NCI-H1930 (cell line): Measurements from ENCODE around the gene CD83.
"Not testable (repeated sequence)": the region's sequence is repeated elsewhere in the genome, so short reads cannot be mapped to it uniquely, and the experiment has no call there.

ENCODE experiments used
- DNase-seq, 2 experiments: peaks; one replicate each; lab custom pipeline; 2025; lab: John Stamatoyannopoulos, UW

Gene CD83

DNA sequence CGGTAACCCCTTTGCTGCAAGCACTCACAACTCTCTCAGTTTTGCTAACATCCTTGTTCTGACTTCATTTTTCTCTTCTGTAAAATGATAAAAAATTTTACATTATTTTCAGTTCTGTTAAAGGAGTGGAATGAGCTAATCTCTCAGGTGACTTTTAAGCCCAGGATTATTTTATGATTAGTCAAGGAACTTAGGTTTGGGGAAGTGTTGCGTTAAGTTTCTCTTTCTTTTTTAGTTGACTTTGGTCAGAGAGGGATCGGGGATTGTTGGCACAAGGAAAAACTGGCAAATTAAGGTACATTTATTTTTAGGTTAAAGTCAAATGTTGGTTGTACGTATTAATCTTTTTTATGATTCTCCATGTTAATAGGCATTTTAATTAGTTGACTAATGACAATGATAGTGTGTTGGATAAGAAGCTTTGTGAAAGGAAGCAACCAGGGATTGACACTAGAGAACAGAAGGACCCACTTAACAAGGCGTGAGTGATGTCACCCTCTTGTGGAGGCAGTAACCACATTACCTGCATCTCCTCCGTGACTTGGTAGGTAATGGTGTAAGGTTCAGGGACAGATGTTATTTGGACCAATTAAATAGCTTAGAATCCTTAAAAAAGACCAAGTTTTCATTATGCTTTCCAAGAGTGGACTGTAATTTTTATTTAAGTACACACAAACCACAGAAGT, 31.6 kb downstream of the CD83 start:
- DNase-seq, result no peak

DNA sequence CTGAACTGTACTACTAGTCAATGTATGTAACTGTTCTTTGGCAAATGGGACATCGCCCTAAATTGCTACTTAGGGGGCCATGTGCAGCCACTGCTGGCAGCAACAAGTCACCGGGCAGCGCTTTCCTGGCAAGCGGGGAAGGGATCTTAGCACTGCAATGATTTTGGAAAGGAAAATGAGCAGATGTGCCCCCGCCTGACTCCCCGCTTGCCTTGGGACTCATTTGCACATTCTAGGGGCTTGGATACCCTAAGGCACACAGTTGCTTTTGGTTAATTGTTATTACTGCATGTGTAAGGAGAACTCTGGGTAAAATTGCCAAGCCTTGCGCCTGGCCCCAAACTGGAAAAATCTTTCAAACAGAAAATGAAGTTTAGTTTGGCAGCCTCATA, 32.2 kb downstream of the CD83 start:
- no peak for DNase-seq

DNA sequence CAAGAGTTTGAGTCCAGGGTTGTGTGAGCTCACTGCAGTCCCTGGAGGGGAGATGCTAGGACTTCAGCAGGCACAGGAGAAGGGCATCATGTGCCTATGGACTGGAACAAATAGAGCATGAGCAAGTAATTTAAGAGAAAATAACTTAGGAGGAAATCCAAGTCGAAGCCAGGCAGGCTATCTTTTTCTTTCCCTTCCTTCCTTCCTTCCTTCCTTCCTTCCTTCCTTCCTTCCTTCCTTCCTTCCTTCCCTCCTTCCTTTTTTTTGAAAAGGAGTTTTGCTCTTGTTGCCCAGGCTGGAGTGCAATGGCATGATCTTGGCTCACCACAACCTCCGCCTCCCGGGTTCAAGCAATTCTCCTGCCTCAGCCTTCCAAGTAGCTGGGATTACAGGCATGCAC, 33.7 kb downstream of the CD83 start:
- DNase-seq, result not testable (repeated sequence)

DNA sequence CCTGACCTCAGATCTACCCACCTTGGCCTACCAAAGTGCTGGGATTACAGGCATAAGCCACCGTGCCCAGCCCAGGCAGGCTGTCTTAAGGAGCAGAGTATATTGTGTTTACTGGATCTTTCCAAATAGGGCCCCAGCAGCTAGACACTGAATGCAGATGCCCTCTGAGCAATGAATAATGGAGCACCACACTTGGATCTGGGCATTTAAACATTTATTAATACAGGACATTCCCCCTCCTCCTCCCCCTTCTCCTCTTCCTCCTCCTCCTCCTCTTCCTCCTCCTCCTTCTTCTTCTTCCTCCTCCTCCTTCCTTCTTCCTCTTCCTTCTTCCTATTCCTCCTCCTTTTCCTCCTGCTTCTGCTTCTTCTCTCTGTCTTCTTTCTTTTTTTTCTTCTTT, 34.2 kb downstream of the CD83 start:
- no peak for DNase-seq

DNA sequence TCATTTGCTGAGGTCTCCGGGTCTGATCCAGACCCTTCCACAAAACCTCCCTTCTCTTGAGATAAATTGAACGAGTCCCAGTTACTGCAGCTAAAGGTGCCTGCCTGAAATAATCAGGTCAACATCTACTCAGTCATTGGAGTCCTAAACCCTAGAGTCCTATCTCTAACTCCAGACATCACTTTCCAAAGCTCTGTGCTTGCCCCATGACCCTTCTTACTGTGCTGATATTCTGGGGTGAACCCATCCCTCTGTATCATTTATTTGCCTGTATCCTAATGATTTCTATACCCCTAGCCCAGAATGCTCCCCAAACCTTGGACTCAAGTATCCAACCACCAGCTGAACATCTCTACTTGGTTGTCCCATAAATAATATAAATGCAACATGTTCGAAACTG, 35.7 kb downstream of the CD83 start:
- no peak for DNase-seq

DNA sequence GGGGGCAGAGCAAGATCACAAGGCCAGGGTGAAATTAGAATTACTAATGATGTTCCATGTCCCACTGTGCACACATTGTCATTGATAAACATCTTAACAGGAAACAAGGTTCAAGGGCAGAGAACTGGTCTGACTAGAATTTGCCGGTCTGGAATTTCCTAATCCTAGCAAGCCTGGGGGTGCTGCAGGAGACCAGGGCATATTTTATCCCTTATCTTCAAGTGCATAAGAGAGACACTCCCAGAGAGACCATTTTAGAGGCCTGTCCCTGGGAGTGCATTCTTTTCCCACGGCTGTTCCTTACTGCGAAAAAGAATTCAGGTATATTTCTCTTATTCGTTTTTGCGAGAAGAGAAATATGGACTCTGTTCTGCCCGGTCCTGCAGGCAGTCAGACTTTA, 41.5 kb downstream of the CD83 start:
- DNase-seq, result no peak

DNA sequence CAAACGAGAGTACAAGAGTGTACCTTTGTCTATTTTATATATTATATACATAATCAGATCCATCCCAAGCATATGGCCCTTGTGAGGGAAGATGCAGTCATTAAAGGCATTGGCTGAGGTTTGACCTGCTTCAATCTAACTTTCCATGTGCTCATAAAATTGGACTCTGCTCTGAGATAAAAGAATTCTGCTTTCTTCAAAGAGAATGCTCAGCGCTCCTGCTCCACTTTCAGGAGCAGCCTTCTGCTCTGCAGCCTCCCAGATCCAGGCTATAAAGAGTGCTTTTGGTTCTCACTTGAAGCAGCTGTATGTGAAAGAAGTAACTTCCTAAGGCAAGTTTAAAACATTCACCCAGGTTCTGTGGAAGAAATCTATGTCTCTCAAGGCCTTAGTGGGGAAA, 45.3 kb downstream of the CD83 start:
- no peak for DNase-seq

DNA sequence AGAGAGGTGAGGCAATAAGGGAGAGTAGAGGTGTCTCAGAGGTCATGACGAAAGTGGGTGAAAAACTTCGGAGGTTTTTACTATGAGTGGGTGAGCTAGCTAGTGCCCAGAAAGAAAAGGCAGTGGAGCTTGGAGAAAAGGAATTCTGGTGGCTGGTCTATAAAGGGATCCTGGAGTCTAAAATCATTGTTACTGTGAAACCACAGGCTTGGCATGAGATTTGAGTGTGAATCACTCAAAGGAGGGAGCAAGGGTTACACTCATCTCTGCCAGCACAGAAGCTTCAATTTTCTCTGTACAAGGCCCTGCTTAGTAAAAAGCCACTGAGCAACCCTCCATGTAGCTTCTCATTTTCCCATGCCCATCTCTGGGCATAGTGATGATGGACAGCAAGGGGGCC, 47.5 kb downstream of the CD83 start:
- DNase-seq, result no peak

DNA sequence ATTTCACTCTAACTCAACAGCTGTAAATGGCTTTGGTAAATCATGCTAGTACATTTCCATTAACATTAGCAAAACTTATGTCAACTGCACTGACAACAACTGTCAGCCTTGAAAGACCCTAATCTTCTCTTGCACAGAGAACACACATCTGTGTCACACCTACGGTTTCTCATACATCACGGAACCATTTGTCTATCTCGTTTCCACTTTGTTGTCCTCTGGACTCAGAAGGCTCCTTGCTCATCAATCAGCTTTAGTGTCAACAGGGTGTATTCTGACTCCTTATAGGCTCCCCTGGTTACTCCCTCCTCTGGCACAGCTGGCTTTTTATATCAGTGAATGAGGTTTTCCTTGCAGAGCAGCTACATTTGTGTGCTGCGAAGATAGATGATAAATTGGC, 49.3 kb downstream of the CD83 start:
- no peak for DNase-seq

DNA sequence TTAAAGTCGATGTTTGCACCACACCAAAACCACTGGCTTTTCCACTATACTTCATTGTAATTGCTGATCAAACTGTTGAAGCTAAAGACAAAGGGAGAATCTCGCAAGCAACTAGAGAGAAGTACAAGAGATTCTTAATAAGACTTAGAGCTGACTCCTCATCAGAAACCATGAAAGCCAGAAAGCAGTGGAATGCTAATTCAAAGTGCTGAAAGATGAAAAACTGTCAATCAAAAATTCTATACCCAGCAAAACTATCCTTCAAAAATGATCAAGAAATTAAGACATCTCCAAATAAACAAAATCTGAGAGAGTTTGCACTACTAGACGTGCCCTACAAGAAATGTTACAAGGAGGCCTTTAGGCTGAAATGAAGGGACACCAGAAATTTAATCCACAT, 52.6 kb downstream of the CD83 start:
- no peak for DNase-seq

DNA sequence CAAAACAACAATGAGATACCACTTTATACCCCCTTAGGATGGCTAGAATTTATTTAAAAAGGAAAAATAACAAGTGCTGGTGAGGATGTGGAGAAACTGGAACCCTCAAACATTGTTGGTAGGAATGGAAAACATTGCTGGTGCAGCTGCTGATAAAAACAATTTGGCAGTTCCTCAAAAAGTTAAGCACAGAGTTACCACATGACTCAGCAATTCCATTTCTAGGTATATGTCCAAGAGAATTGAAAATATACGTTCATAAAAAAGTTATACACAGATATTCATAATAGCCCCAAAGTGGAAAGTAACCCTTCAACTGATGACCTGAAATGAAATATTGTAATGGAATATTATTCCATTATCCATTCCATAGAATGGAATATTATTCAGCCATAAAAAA, 55.0 kb downstream of the CD83 start:
- no peak for DNase-seq

DNA sequence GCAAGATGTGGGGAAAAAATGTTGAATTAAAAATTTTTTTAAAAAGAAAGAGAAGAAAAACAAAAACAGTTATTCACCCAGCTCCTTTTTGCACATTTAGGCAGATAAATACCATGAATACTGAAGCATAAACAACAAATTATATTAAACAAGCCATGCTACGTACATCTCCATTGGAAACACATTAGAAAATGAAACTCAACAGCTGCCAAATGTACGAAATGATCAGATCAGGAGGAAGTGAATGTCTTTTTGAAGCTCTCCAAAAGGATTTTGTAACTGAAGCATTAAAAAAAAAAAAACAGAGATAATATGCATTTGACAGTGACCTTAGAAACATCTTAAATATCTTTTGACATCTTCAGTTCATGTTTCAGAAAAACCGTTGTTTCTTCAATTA, 56.7 kb downstream of the CD83 start:
- DNase-seq, result no peak

DNA sequence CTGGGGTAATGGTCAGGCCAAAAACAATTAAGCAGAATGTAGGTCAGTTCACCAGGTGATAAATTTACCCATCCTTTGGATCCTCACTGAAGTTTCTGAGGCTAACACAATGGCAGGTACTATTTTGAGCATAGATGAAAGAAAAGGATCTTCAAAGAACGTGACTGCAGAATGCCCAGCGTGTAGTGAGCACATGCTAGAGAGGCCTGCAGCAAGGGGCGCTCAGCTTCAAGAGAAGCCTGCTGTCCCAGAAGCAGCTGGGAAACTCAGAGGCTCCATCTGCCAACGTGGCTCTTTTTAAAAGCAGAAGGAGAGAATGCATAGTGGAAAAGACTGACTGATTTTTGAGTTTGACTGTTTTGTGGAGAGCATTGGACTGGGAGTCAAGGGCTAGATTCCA, 57.4 kb downstream of the CD83 start:
- no peak for DNase-seq

DNA sequence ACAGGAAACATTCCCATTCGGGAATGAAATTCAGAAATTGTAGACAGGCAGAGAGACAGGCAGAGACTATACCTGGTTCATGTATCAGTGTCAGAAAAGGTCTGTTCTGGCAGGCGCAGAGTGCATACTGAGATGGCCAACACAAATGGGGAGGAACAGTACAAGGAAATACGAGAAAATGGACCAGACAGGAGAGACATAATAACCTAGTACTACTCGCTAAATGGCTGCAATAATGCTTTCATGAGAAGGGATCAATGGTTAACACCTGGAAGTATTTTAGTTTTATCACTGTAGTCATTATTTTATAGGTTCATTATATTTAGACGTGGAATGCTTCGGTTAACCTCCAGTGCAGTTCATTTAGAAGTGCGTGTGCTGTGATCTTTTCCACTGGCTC, 58.9 kb downstream of the CD83 start:
- no peak for DNase-seq

DNA sequence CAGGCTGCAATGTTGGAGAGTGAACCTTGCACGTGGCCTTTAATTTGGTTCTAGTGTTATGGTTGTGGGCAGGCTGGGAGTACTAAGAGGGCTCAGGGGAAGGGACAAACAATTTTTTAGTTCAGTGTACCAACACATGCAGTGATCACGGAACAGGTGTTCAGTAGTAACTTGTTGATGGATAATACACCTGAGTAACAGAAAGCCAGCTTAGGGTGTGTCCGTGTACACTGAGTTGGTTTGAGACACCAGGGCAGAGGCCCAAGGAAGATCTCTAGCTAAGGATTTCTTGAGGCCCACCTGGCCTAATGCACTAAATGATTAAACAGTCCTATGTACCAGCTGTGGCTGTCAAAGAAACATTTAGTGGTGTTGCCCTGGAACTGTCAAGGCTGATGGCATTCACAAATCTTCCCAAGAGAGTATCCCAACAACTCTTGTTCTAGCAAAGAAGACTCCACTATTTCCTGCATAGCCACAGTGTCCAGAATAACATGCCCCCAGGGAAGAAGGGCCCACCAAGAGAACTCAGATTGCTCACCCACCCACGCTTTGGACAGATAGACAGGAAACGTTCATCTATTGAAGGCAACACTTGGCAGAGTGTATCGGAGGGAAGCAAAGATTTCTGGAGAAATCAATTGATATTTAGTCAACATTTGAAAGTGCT, 60.0 kb downstream of the CD83 start:
- no peak for DNase-seq

DNA sequence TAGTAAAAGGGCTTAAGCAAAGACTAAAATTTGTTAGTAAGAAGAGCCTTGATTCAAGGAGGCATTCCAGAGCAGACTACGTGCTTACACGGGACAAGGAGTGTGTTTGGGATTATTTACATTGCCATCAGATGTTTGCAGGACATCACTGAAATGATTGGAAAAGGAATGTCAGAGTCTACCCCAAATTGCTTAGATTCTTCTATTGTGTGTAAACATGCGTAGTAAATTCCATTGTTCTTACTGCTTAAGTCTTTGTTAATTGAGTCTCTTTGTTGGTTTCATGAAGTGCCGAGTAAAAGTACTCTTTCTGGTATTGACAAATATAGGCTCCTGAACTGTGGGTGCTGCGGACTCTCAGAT, 60.5 kb downstream of the CD83 start:
- no peak for DNase-seq

DNA sequence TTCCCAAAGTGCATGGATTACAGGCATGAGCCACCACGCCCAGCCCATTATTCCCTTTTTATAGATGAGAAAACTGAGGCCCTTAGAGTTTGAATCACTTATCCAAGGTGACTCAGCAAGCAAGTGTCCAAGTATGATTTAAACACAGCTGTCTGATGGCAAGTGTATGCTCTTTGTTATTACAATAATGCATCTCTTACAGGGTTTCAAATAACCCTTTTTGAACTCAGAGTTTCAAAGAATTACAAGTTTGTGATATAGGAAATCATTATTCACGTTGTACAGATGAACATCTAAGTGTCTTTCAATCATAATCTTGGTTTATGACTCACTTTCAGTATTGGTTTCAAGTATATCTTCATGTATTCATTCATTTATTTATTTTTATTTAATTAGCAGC, 63.0 kb downstream of the CD83 start:
- no peak for DNase-seq

DNA sequence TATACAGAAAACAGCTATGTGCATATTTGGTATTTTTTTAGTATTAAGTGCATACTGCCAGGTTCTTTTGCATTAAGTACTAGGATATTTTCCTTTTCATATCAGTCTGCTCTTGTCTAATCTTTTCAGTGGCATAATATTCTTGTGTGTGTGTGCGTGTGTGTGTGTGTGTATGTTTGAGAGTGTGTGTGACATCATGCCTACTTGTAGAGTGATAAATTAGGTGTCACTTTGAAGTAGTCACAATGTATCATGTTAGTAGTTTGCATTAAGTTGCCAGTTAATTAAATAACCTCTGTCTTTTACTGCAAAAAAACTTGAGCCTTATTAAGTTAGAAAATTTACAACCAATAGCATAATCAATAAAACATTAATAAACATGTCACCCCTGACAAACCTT, 65.3 kb downstream of the CD83 start:
- no peak for DNase-seq
